Measurements from ENCODE around the gene TMEM259.

TMEM259 gene

GRCh38 chr19:1055886-1056620 is 35.1 kb upstream of the TMEM259 start:
- no peak for DNase-seq (ENCODE audit: low read depth, low spot score)

- DNase-seq (ENCODE audit: low read depth, low spot score): no peak
These were observed 34.1 kb upstream of the TMEM259 start for GRCh38 chr19:1055028-1055425.

GRCh38 chr19:1054102-1055027 is 33.4 kb upstream of the TMEM259 start:
- no peak for DNase-seq (ENCODE audit: low read depth, low spot score)

DNA sequence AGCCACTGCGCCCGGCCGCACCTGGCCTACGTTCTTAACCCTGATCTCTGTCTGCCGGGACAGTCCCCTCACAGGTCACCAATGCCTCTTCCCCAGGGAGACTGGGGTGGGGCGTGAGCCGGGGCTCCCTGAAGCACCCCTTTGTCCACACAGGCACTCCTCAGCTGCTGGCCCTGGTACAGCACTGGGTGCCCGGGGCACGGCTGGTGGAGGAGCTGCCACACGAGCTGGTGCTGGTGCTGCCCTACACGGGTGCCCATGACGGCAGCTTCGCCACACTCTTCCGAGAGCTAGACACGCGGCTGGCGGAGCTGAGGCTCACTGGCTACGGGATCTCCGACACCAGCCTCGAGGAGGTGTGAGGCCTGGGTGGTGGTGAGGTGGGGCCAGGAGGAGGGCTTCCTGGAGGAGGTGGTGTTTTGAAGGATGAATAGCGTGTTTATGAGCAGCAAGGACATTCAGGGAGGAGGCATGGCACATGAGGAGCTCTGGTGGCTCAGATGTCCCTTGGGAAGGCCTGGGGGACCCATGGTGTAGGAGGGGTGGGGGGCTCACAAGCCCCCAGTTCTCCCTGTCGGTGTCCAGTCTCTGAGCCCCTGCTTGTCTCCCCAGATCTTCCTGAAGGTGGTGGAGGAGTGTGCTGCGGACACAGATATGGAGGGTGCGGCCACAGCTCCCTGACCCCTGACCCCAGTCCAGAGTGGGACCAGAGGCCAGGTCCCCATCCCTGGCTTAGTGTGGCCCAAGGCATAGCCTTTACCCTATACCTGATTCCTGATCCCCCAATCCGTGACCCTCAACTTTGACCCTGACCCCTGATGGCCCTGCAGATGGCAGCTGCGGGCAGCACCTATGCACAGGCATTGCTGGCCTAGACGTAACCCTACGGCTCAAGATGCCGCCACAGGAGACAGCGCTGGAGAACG is 32.5 kb upstream of the TMEM259 start:
- no peak for DNase-seq (ENCODE audit: low read depth, low spot score)

- DNase-seq (ENCODE audit: low read depth, low spot score): no peak
These were observed 31.5 kb upstream of the TMEM259 start for GRCh38 chr19:1052349-1052975.

- no peak for DNase-seq (ENCODE audit: low read depth, low spot score)
These were observed 30.9 kb upstream of the TMEM259 start for GRCh38 chr19:1051791-1052190.

- no peak for DNase-seq (ENCODE audit: low read depth, low spot score)
These were observed 30.3 kb upstream of the TMEM259 start for GRCh38 chr19:1050989-1051788.

GRCh38 chr19:1049800-1050199 is 28.9 kb upstream of the TMEM259 start:
- DNase-seq (ENCODE audit: low read depth, low spot score): no peak

- no peak for DNase-seq (ENCODE audit: low read depth, low spot score)
These were observed 28.2 kb upstream of the TMEM259 start for GRCh38 chr19:1049106-1049505.

- DNase-seq (ENCODE audit: low read depth, low spot score): no peak
These were observed 26.8 kb upstream of the TMEM259 start for GRCh38 chr19:1047696-1048147.

DNA sequence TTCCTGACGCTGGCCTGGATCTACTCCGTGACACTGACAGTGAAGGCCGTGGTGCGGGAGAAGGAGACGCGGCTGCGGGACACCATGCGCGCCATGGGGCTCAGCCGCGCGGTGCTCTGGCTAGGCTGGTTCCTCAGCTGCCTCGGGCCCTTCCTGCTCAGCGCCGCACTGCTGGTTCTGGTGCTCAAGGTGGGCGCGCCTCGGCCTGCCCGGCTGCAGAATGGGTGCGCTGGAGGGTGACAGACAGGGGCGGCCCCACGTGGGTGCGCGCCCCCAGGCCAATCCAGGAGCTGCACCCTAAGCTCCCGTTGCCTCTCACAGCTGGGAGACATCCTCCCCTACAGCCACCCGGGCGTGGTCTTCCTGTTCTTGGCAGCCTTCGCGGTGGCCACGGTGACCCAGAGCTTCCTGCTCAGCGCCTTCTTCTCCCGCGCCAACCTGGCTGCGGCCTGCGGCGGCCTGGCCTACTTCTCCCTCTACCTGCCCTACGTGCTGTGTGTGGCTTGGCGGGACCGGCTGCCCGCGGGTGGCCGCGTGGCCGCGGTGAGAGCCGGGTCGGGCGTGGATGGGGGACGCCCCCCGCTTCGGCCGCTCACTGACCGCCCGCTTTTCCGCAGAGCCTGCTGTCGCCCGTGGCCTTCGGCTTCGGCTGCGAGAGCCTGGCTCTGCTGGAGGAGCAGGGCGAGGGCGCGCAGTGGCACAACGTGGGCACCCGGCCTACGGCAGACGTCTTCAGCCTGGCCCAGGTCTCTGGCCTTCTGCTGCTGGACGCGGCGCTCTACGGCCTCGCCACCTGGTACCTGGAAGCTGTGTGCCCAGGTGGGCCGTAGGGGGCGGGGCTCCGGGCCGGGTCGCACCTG is 26.1 kb upstream of the TMEM259 start:
- DNase-seq (ENCODE audit: low read depth, low spot score): no peak

DNA sequence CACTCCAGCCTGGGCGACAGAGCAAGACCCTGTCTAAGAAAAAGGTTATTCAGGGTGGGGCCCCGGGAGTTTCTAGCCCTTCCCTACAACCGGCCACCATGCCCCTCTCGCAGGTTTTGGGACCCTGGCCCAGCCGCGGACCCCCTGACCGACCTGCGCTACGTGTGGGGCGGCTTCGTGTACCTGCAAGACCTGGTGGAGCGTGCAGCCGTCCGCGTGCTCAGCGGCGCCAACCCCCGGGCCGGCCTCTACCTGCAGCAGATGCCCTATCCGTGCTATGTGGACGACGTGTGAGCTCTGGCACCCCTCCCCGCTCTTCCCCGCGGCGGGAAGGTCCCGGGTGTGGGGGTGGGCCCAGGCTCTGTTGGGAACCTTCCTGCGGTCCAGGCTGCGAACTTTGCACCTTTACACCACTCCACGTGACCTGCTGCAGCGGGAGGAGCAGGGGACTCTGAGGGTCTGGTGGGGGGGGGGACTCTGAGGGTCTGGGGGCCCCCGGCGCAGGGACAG is 25.2 kb upstream of the TMEM259 start:
- no peak for DNase-seq (ENCODE audit: low read depth, low spot score)

DNA sequence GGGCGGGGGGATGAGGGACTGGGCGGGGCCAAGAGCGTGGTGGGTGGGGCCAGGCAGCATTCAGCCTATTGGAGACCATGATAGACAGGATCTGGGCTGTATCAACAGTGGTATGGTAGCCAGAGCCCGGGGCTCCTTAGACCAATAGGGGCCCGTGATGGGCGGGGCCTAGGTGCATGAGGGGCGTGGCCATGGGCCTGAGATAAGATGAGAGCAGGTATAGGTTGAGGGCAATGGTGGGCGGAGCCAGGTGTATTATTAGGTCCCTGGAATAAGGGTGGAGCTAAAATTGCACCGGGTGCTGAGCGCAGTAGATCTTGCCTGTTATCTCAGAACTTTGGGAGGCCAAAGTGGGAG is 24.3 kb upstream of the TMEM259 start:
- peak; percentile 93 for DNase-seq (ENCODE audit: low read depth, low spot score)

GRCh38 chr19:1042689-1043511 is 22.0 kb upstream of the TMEM259 start:
- DNase-seq (ENCODE audit: low read depth, low spot score): peak; percentile 50

GRCh38 chr19:1041835-1042685 is 21.1 kb upstream of the TMEM259 start:
- peak; percentile 30 for DNase-seq (ENCODE audit: low read depth, low spot score)

- DNase-seq (ENCODE audit: low read depth, low spot score): no peak
These were observed 20.4 kb upstream of the TMEM259 start for GRCh38 chr19:1041272-1041834.

All from ELF-1 (cell line).